ENCODE measurements around the gene MCRIP2. TPM values are rescaled to one million over a fixed set of nuclear protein-coding genes. Genes with fewer than 3 reads are reported as not detected.

Gene MCRIP2
- polyA plus RNA-seq, 2 donors, result 23.9 to 31.4 TPM

GRCh38 chr16:679814-680624 lies 38.4 kb downstream of the MCRIP2 start, which contains the start of gene STUB1:
Gene STUB1 (plus strand): TSS chr16:680410. CDS start chr16:680526, 116 bp downstream.
- 1% methylated on average over 54 to 91 of the region's 91 CpGs for WGBS, 2 donors
- peaks cover 20 to 70% of the 10 kb centered on the region in 2 donors for H3K4me1 ChIP-seq (ENCODE audit: control insufficient read depth in 2 of 2, insufficient read depth in 2 of 2, low read length in 1 of 2)
- peak within 1 kb of the TSS; percentile 82 to 84 for H3K4me3 ChIP-seq (ENCODE audit: low read depth in 1 of 2, low read length in 2 of 2)

GRCh38 chr16:680625-680945 lies 39.0 kb downstream of the MCRIP2 start:
- peak overlapping the region; percentile 95 to 96 for H3K27ac ChIP-seq (ENCODE audit: low read depth in 2 of 2, low read length in 1 of 2)
- WGBS, 2 donors, result 0% methylated on average over 26 to 38 of the region's 38 CpGs
- H3K9me3 ChIP-seq (ENCODE audit: control insufficient read depth in 2 of 2, insufficient read depth in 1 of 2, low read depth in 1 of 2, low read length in 1 of 2), result no peaks in the 10 kb centered on the region
- H3K4me3 ChIP-seq (ENCODE audit: low read depth in 1 of 2, low read length in 2 of 2), result peak overlapping the region; percentile 82 to 84
- H3K27me3 ChIP-seq (ENCODE audit: control insufficient read depth in 1 of 2, insufficient read depth in 2 of 2, low read length in 2 of 2), result no peaks in the 10 kb centered on the region
- peaks cover 0 to 30% of the 10 kb centered on the region in 2 donors for H3K36me3 ChIP-seq (ENCODE audit: control insufficient read depth in 2 of 2, insufficient read depth in 2 of 2, low read length in 1 of 2)
- peaks cover 17 to 72% of the 10 kb centered on the region in 2 donors for H3K4me1 ChIP-seq (ENCODE audit: control insufficient read depth in 2 of 2, insufficient read depth in 2 of 2, low read length in 1 of 2)

More at GRCh38 chr16:679814-680624, 38.4 kb downstream of the MCRIP2 start, which contains the start of gene STUB1:
- peak within 1 kb of the TSS; percentile 95 to 96 for H3K27ac ChIP-seq (ENCODE audit: low read depth in 2 of 2, low read length in 1 of 2)
- no peaks in the 10 kb centered on the region for H3K27me3 ChIP-seq (ENCODE audit: control insufficient read depth in 1 of 2, insufficient read depth in 2 of 2, low read length in 2 of 2)
- H3K36me3 ChIP-seq (ENCODE audit: control insufficient read depth in 2 of 2, insufficient read depth in 2 of 2, low read length in 1 of 2), result peaks cover 0 to 25% of the 10 kb centered on the region in 2 donors
- H3K9me3 ChIP-seq (ENCODE audit: control insufficient read depth in 2 of 2, insufficient read depth in 1 of 2, low read depth in 1 of 2, low read length in 1 of 2), result no peaks in the 10 kb centered on the region

- Histone ChIP-seq H3K9me3 (ENCODE audit: control insufficient read depth in 2 of 2, insufficient read depth in 1 of 2, low read depth in 1 of 2, low read length in 1 of 2) (no peaks in the 10 kb centered on the region), H3K4me3 (ENCODE audit: low read depth in 1 of 2, low read length in 2 of 2) (peak overlapping the region; percentile 82 to 84), H3K27ac (ENCODE audit: low read depth in 2 of 2, low read length in 1 of 2) (peak overlapping the region; percentile 95 to 96), H3K27me3 (ENCODE audit: control insufficient read depth in 1 of 2, insufficient read depth in 2 of 2, low read length in 2 of 2) (no peaks in the 10 kb centered on the region), H3K36me3 (ENCODE audit: control insufficient read depth in 2 of 2, insufficient read depth in 2 of 2, low read length in 1 of 2) (peaks cover 0 to 30% of the 10 kb centered on the region in 2 donors), H3K4me1 (ENCODE audit: control insufficient read depth in 2 of 2, insufficient read depth in 2 of 2, low read length in 1 of 2) (peaks cover 15 to 73% of the 10 kb centered on the region in 2 donors)
- 42 to 44% methylated on average over 44 of the region's 44 CpGs for WGBS, 2 donors
Measured at GRCh38 chr16:680967-681745, 39.5 kb downstream of the MCRIP2 start.

- H3K27me3 ChIP-seq (ENCODE audit: control insufficient read depth in 1 of 2, insufficient read depth in 2 of 2, low read length in 2 of 2), result no peaks in the 10 kb centered on the region
- 71 to 76% methylated on average over 28 of the region's 28 CpGs for WGBS, 2 donors
- no peaks in the 10 kb centered on the region for H3K9me3 ChIP-seq (ENCODE audit: control insufficient read depth in 2 of 2, insufficient read depth in 1 of 2, low read depth in 1 of 2, low read length in 1 of 2)
- H3K4me3 ChIP-seq (ENCODE audit: low read depth in 1 of 2, low read length in 2 of 2), result no peak overlapping the region
- peak overlapping the region in 1 of 2 donors; percentile 14 for H3K27ac ChIP-seq (ENCODE audit: low read depth in 2 of 2, low read length in 1 of 2)
- H3K4me1 ChIP-seq (ENCODE audit: control insufficient read depth in 2 of 2, insufficient read depth in 2 of 2, low read length in 1 of 2), result peaks cover 15 to 68% of the 10 kb centered on the region in 2 donors
- H3K36me3 ChIP-seq (ENCODE audit: control insufficient read depth in 2 of 2, insufficient read depth in 2 of 2, low read length in 1 of 2), result peaks cover 0 to 36% of the 10 kb centered on the region in 2 donors
Measured at GRCh38 chr16:681746-682427, 40.3 kb downstream of the MCRIP2 start.

- peak overlapping the region; percentile 55 to 70 for H3K4me3 ChIP-seq (ENCODE audit: low read depth in 1 of 2, low read length in 2 of 2)
- no peaks in the 10 kb centered on the region for H3K27me3 ChIP-seq (ENCODE audit: control insufficient read depth in 1 of 2, insufficient read depth in 2 of 2, low read length in 2 of 2)
- H3K36me3 ChIP-seq (ENCODE audit: control insufficient read depth in 2 of 2, insufficient read depth in 2 of 2, low read length in 1 of 2), result peaks cover 3 to 41% of the 10 kb centered on the region in 2 donors
- H3K27ac ChIP-seq (ENCODE audit: low read depth in 2 of 2, low read length in 1 of 2), result peak overlapping the region; percentile 79 to 94
- no peaks in the 10 kb centered on the region for H3K9me3 ChIP-seq (ENCODE audit: control insufficient read depth in 2 of 2, insufficient read depth in 1 of 2, low read depth in 1 of 2, low read length in 1 of 2)
- peaks cover 15 to 62% of the 10 kb centered on the region in 2 donors for H3K4me1 ChIP-seq (ENCODE audit: control insufficient read depth in 2 of 2, insufficient read depth in 2 of 2, low read length in 1 of 2)
- WGBS, 2 donors, result 70 to 74% methylated on average over 36 of the region's 36 CpGs
Measured at GRCh38 chr16:682493-683395, 41.1 kb downstream of the MCRIP2 start.

- no peaks in the 10 kb centered on the region for H3K27me3 ChIP-seq (ENCODE audit: control insufficient read depth in 1 of 2, insufficient read depth in 2 of 2, low read length in 2 of 2)
- WGBS, 2 donors, result 12 to 20% methylated on average over 32 to 57 of the region's 57 CpGs
- H3K4me1 ChIP-seq (ENCODE audit: control insufficient read depth in 2 of 2, insufficient read depth in 2 of 2, low read length in 1 of 2), result peaks cover 15 to 56% of the 10 kb centered on the region in 2 donors
- peak overlapping the region; percentile 79 to 94 for H3K27ac ChIP-seq (ENCODE audit: low read depth in 2 of 2, low read length in 1 of 2)
- H3K4me3 ChIP-seq (ENCODE audit: low read depth in 1 of 2, low read length in 2 of 2), result peak overlapping the region; percentile 55 to 70
- H3K9me3 ChIP-seq (ENCODE audit: control insufficient read depth in 2 of 2, insufficient read depth in 1 of 2, low read depth in 1 of 2, low read length in 1 of 2), result no peaks in the 10 kb centered on the region
- peaks cover 4 to 41% of the 10 kb centered on the region in 2 donors for H3K36me3 ChIP-seq (ENCODE audit: control insufficient read depth in 2 of 2, insufficient read depth in 2 of 2, low read length in 1 of 2)
Measured at GRCh38 chr16:683396-684070, 41.9 kb downstream of the MCRIP2 start.

- WGBS, 2 donors, result 0 to 2% methylated on average over 54 to 91 of the region's 91 CpGs
- Histone ChIP-seq H3K9me3 (ENCODE audit: control insufficient read depth in 2 of 2, insufficient read depth in 1 of 2, low read depth in 1 of 2, low read length in 1 of 2) (no peaks in the 10 kb centered on the region), H3K27me3 (ENCODE audit: control insufficient read depth in 1 of 2, insufficient read depth in 2 of 2, low read length in 2 of 2) (no peaks in the 10 kb centered on the region), H3K4me3 (ENCODE audit: low read depth in 1 of 2, low read length in 2 of 2) (peak within 1 kb of the TSS; percentile 55 to 70), H3K36me3 (ENCODE audit: control insufficient read depth in 2 of 2, insufficient read depth in 2 of 2, low read length in 1 of 2) (peaks cover 4 to 41% of the 10 kb centered on the region in 2 donors), H3K4me1 (ENCODE audit: control insufficient read depth in 2 of 2, insufficient read depth in 2 of 2, low read length in 1 of 2) (peaks cover 16 to 56% of the 10 kb centered on the region in 2 donors), H3K27ac (ENCODE audit: low read depth in 2 of 2, low read length in 1 of 2) (peak within 1 kb of the TSS; percentile 79 to 94)
Measured at GRCh38 chr16:684071-684794, 42.6 kb downstream of the MCRIP2 start, which contains the start of gene JMJD8. Gene JMJD8 (minus strand): TSS chr16:684334. CDS start chr16:684319, 15 bp downstream.
